Ovary (tissue), 3 donors: ENCODE data around the gene RAET1G.

Source experiments
- POLR2A ChIP-seq: fragments of 450-650 bp; IDR thresholded peaks from one replicate; pipeline ENCODE4 v1.6.1; 2017; ENCODE audit warnings: antibody characterized with exemption, mild to moderate bottlenecking, moderate library complexity
- TF ChIP-seq, protein P1 (sequence below), 3 donors: fragments of 450-650 bp in 2 of 3; fragments of 200-600 bp in 1 of 3; IDR thresholded peaks; one replicate each; pipeline versions ENCODE4 v1.5.1 to v1.8.0; 2016 to 2022; ENCODE audit warnings: antibody characterized with exemption in 3 of 3, mild to moderate bottlenecking in 1 of 3
- donor health status: DM: no; HTN: no; CAD: no.

DNA sequence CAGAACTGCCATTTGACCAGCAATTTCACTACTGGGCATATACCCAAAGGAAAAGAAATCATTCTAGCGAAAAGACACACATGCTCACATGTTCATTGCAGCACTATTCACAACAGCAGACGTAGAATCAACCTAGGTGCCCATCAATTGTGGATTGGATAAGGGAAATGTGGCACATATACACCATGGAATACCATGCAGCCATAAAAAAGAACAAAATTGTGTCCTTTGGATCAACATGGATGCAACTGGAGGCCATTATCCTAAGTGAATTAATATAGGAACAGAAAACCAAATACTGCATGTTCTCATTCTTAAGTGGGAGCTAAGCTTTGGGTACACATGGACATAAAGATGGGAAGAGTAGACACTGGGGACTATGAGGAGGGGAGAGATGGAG is 41.1 kb downstream of the RAET1G start:
- TF ChIP-seq, protein P1, sequence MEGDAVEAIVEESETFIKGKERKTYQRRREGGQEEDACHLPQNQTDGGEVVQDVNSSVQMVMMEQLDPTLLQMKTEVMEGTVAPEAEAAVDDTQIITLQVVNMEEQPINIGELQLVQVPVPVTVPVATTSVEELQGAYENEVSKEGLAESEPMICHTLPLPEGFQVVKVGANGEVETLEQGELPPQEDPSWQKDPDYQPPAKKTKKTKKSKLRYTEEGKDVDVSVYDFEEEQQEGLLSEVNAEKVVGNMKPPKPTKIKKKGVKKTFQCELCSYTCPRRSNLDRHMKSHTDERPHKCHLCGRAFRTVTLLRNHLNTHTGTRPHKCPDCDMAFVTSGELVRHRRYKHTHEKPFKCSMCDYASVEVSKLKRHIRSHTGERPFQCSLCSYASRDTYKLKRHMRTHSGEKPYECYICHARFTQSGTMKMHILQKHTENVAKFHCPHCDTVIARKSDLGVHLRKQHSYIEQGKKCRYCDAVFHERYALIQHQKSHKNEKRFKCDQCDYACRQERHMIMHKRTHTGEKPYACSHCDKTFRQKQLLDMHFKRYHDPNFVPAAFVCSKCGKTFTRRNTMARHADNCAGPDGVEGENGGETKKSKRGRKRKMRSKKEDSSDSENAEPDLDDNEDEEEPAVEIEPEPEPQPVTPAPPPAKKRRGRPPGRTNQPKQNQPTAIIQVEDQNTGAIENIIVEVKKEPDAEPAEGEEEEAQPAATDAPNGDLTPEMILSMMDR (IDR thresholded peaks at IDR 0.05), result no peak
- TF ChIP-seq POLR2A, result no peak
